ENCODE results near the gene TRNP1. TPM values are rescaled to one million over a fixed set of nuclear protein-coding genes. Genes with fewer than 3 reads are reported as not detected.

Gene TRNP1
- total RNA-seq, 2 experiments from 2014 or later: 0.16 to 0.38 TPM

GRCh38 chr1:26949266-26949925 lies 44.1 kb upstream of the TRNP1 start:
- no peak overlapping the region for H3K4me3 Mint-ChIP-seq
- intact Hi-C loops (cut with micrococcal nuclease): no loop called here
- no peaks in the 10 kb centered on the region for H3K4me1 Mint-ChIP-seq (ENCODE audit: low read depth)
- peaks cover 19% of the 10 kb centered on the region for H3K36me3 Mint-ChIP-seq (ENCODE audit: low read depth)
- no peak for TF ChIP-seq CTCF (IDR thresholded peaks at IDR 0.05)
- DNase-seq: no peak
- ChIA-PET CTCF (no interaction called here), POLR2A (no interaction called here)
- H3K9me3 Mint-ChIP-seq: no peaks in the 10 kb centered on the region
- ATAC-seq: no peak
- no peaks in the 10 kb centered on the region for H3K27me3 Mint-ChIP-seq
- no peak overlapping the region for H3K27ac Mint-ChIP-seq

GRCh38 chr1:26949926-26950319 lies 43.6 kb upstream of the TRNP1 start:
- H3K4me3 Mint-ChIP-seq: no peak overlapping the region
- peaks cover 19% of the 10 kb centered on the region for H3K36me3 Mint-ChIP-seq (ENCODE audit: low read depth)
- no peaks in the 10 kb centered on the region for H3K4me1 Mint-ChIP-seq (ENCODE audit: low read depth)
- intact Hi-C loops (cut with micrococcal nuclease): no loop called here
- DNase-seq (no peak), ATAC-seq (no peak)
- no peaks in the 10 kb centered on the region for H3K9me3 Mint-ChIP-seq
- POLR2A ChIA-PET: interaction anchor here (1.1 to 1.2 kb wide), 2 partner anchors 11 to 39 kb away, joined by 3 read pairs; partner anchors contain the start of gene KDF1
- H3K27me3 Mint-ChIP-seq: no peaks in the 10 kb centered on the region
- CTCF ChIA-PET: interaction anchor here (0.8 kb wide), 1 partner anchor 94 kb away, joined by 3 read pairs; no protein-coding TSS in a partner anchor
- no peak overlapping the region for H3K27ac Mint-ChIP-seq
- no peak for TF ChIP-seq CTCF (IDR thresholded peaks at IDR 0.05)

GRCh38 chr1:26950602-26951001 lies 42.9 kb upstream of the TRNP1 start:
- POLR2A ChIA-PET: interaction anchor here (1.1 to 1.2 kb wide), 2 partner anchors 10 to 40 kb away, joined by 3 read pairs; partner anchors contain the start of gene KDF1
- Mint-ChIP-seq H3K4me3 (no peak overlapping the region), H3K27me3 (no peaks in the 10 kb centered on the region), H3K9me3 (no peaks in the 10 kb centered on the region), H3K4me1 (ENCODE audit: low read depth) (no peaks in the 10 kb centered on the region), H3K27ac (no peak overlapping the region), H3K36me3 (ENCODE audit: low read depth) (peaks cover 13% of the 10 kb centered on the region)
- intact Hi-C loops (cut with micrococcal nuclease): no loop called here
- CTCF ChIA-PET: interaction anchor here (0.8 to 1.3 kb wide), 2 partner anchors 10 to 94 kb away, joined by 3 read pairs; partner anchors contain the start of gene KDF1
- TF ChIP-seq CTCF (IDR thresholded peaks at IDR 0.05): no peak
- DNase-seq (no peak), ATAC-seq (no peak)

GRCh38 chr1:26951216-26951615 lies 42.3 kb upstream of the TRNP1 start:
- H3K27ac Mint-ChIP-seq: no peak overlapping the region
- H3K36me3 Mint-ChIP-seq (ENCODE audit: low read depth): peaks cover 8% of the 10 kb centered on the region
- DNase-seq (no peak), ATAC-seq (no peak)
- intact Hi-C loops (cut with micrococcal nuclease): no loop called here
- no peak for TF ChIP-seq CTCF (IDR thresholded peaks at IDR 0.05)
- H3K9me3 Mint-ChIP-seq: no peaks in the 10 kb centered on the region
- ChIA-PET POLR2A (interaction anchor here (1.2 kb wide), 1 partner anchor 9 kb away, joined by 3 read pairs; the partner anchor contains the start of gene KDF1), CTCF (interaction anchor here (1.3 kb wide), 1 partner anchor 9 kb away, joined by 3 read pairs; the partner anchor contains the start of gene KDF1)
- H3K27me3 Mint-ChIP-seq: no peaks in the 10 kb centered on the region
- H3K4me3 Mint-ChIP-seq: no peak overlapping the region
- no peaks in the 10 kb centered on the region for H3K4me1 Mint-ChIP-seq (ENCODE audit: low read depth)

GRCh38 chr1:26951821-26952497 lies 41.5 kb upstream of the TRNP1 start:
- H3K4me3 Mint-ChIP-seq: no peak overlapping the region
- no peaks in the 10 kb centered on the region for H3K27me3 Mint-ChIP-seq
- H3K36me3 Mint-ChIP-seq (ENCODE audit: low read depth): peaks cover 2% of the 10 kb centered on the region
- CTCF ChIA-PET: no interaction called here
- DNase-seq: no peak
- H3K9me3 Mint-ChIP-seq: no peaks in the 10 kb centered on the region
- no peak for ATAC-seq
- H3K4me1 Mint-ChIP-seq (ENCODE audit: low read depth): no peaks in the 10 kb centered on the region
- intact Hi-C loops (cut with micrococcal nuclease): no loop called here
- no peak for TF ChIP-seq CTCF (IDR thresholded peaks at IDR 0.05)
- POLR2A ChIA-PET: interaction anchor here (0.7 kb wide), 1 partner anchor 28 kb away, joined by 3 read pairs; no protein-coding TSS in a partner anchor
- H3K27ac Mint-ChIP-seq: no peak overlapping the region
